Activated CD4-positive, alpha-beta T cell treated with anti-CD3 and anti-CD28 coated beads for 1 hour (primary cell): Measurements from ENCODE around the gene GBE1.

ENCODE experiments used
- DNase-seq: peaks from one replicate; pipeline ENCODE4 v3.0.0-alpha.2; 2020

Gene GBE1

DNA sequence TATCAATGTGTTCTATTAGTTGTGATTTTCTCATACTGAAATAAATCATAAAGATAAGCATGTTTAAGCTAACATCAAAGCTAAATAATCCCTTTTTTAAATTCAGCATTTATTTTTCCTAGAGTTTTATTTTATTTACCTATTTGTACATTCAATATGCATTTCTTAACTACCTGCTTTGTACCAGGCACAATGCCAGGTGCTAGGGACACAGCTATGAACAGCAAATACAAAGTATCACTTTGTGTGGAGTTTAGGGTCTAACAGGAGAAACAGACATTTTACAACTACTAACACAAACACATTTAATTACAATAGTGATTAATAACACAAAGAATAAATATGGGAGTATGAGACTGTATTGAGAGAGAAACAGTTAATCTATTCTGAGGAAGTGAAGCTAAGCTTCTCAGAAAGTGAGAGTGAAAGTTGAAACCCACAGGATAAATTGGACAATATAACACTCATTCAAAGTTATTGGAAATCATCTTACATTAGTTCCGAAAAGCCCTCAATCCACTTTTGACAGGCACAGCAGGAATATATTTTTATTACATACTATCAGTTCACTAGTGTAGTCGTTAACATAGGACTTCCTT is 159.6 kb downstream of the GBE1 start:
- no peak for DNase-seq

DNA sequence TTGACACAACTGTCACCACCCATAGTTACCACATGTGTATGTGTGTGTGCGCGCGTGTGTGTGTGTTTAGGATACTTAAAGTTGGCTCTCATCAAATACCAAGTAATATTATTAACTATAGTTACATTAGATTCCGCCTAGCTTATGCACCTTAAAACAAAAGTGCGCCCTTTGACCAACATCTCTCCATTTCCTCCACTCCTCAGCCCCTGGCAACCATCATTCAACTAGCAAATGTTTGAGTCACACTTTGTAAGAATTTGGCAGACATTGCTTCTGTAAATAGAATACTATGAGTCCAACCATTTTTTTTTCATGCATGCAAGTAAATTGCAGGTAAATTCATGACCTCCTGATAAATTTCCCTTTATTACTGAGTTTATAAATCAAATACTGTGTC is 169.3 kb downstream of the GBE1 start:
- no peak for DNase-seq

DNA sequence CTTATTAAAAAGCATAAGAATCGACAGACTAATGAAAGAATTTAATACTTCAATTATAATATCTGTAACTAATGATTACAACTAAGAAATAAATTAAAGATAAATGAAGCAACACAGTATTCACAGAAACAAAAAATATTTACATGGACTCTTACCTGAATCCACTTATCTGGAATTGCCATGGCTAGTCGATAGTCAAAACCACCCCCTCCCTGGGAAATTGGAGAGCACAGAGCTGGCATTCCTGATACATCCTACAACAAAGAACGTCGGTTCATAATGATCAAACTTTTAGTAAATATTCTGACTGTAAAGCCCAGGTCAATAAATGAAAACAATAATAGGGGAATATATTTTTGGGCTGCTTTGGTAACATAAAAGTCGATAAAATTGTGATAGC is 175.5 kb downstream of the GBE1 start:
- DNase-seq, result no peak

DNA sequence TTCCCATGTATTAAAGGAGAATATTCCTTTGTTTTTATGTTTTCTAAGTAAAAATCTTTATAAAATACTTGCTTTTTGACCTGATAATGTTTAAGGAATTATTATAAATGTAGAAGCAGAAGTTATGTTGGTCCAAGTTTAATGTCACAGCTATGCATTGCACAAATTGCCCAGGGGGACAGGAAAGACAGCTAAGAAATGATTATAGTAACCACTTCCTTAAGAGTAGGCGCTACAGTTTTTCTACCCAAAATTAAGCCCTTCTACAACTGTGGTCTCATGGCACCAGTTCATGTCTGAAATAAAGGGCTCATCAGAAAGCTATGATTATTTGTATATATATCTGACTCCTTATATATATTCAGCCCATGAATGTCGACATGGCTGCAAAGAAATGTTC is 176.4 kb downstream of the GBE1 start:
- no peak for DNase-seq

DNA sequence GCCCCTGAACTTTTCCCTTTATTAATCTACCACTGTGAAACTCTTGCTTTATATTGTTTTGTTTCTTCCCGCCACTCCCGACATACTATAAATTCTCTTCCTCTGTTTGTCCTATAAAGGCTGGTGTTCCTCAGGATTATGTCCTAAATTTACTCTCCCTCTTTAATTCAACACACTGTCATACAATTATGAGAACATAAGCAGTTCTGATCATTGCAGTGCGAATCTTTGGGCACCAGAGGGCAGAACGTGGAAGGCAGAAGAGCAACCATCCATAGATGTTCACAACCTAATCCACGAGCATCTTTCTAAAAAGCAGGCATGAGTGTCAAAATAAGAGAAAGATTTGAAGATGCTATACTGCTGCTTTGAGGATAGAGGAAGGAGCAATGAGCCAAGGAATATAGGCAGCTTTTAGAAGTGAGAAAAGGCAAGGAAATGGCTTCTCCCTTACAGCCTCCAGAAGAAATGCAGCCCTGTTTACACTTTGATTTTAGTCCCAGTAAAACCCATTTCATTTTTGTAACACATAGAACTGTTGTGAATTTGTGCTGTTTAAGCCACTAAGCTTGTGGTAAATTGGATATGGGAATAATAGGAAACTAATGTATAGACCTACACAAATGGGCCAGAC is 179.4 kb downstream of the GBE1 start:
- no peak for DNase-seq

DNA sequence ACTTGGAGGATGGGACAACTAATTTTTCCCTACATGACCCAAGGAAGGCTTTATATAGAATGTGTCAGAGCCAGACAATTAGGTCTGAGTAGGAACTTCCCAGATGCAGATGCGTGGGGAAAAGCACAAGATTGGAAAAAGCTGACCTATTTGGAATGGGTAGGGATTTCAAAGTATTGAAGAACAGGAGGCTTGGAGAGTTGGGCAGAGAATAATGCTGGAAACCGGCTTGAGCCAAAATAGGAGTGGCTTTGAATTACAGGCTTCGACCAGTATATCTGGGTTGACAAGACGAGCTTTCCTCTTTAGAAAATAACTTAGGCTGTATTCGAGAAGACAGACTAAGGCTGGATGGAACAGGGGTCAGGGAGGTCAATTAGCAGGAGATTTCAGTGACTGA is 181.1 kb downstream of the GBE1 start:
- no peak for DNase-seq

DNA sequence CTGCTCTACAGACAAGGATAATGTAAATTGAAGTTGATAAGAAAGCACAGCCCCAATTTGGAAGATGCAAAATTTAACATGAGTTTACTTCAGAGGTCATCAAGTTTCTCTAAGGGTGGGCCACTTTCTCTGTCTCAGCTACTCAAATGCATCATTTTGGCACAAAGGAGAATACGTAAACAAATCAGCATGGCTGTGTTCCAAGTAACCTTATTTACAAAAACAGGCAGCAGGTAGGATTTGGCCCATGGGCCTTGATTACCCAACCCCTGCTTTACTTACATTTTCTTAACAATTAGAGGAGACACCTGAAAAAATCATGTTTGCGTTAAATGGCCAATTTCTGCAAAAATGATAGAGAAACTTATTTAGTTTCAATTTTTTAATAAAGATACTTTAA is 181.7 kb downstream of the GBE1 start:
- DNase-seq, result no peak

DNA sequence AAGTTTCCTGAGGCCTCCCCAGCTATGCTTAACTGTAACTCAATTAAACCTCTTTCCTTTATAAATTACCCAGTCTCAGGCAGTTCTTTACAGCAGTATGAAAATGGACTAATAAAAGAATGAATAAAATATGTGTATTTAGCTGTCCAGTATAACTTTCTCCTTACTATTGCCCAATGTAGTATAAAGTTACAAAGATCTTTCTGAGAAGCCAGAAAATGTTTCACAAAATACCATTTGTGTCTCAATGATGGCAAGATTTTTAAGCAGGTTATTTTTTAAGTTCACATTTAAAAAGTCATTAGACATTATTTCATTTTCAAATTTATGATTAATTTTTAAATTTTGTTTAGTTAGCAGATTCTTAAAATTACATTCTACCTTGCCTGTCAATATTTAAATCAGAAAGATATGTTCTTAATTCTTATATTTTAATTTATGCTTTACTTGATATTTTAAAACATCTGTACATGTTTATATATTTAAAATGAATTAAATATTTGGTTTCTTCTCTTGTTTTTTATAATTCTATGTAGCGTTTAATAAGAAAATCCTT is 189.2 kb downstream of the GBE1 start:
- DNase-seq, result no peak

DNA sequence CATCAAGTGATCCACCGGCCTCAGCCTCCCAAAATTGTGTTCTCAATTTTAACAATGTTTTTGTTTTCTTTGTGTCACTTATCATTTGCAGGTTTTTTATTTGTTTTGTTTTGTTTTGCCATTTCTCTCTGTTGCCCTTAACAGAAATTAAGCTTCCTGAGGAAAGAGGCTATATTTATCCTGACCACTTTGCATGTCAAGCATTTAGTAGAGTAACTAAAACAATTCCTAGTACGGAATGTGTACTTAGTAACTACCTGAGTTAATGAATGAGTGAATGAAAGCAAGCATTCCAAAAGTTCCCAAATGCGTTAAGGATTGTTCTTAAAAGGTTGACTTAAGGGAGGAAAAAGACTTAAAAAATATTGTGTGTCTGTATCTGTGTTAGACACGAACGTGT is 193.1 kb downstream of the GBE1 start:
- no peak for DNase-seq

DNA sequence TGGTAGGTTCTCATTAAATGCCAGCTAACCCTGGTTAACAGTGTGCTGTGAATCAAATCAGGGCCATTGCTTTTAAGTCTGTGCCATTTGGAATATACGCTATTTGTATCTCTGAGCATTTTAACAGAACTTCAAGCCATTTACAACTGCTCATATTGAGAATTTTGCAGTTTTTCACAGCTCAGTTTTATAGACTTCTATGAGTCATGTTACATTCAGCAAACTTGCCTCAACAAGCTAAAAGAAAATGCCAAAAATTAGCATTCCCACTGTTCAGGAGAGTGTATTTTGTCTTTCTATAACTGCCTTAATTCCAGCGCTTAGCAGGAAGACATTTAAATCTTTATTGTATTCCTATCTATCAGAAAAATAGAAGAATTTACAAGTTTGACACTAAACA is 196.4 kb downstream of the GBE1 start:
- no peak for DNase-seq

DNA sequence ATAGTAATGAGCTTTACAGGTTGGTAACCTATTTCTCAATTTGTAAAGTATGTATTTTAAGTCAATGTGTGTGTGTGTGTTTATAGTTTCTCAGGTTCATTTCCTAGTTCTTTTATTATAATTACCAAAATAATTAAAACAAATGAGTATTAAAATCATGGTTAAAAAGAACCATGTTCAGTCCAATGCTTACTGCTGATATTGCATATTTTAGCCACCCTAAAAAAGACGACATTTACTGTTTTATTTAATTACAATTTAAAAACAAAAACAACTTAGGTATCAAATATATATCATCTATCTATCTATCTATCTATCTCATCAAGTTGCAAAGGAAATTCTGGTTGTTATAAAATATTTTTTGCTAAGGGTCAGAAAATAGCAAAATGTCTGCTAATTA is 203.3 kb downstream of the GBE1 start:
- no peak for DNase-seq

DNA sequence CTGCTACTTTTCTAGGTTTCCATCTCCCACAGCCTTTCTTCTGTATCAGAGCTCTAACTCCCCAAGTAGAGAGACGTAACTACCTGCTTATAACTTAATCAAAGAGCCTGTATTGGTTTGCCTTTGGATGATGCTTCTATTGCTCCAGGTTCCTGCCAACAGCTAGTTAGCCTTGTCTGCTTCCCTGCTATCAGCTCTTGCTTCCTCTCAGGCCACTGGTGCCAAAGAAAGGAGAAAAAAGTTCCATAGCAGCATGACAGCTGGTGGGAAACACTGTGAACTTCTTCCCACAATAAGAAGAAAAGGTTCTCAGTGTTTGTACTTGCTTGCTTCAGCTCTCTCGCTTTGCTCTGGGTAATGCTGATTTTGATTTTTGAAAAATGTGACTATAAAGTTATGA is 206.6 kb downstream of the GBE1 start:
- DNase-seq, result no peak

DNA sequence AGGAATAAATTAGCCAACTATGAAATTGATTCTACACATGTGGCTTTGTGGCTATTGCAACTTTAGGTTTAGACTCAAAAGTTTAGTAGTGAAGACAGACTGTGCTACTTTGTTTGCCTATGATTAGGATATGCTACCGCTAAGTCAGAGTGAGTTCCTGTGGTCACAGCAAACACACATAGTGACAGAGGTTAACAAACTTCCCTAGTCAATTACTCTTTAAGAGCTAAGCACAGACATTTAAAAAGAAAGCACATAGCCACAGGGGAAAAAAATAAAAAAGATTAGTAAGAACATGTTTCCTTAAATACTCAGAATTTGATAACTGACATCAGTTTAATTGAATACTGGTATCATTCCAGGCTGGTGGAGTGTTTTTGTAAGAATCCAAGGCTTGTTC is 207.1 kb downstream of the GBE1 start:
- no peak for DNase-seq

DNA sequence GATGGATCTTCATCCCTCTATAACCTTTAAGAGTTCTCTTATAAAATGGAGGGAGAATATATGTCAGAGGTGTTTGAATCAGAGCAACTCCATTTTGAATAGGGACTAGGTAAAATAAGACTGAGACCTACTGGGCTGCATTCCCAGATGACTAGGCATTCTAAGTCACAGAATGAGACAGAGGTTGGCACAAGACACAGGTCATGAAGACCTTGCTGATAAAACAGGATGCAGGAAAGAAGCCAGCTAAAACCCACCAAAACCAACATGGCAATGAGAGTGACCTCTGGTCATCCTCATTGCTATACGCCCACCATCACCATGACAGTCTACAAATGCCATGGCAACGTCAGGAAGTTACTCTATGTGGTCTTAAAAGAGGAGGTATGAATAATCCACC is 211.0 kb downstream of the GBE1 start:
- no peak for DNase-seq

DNA sequence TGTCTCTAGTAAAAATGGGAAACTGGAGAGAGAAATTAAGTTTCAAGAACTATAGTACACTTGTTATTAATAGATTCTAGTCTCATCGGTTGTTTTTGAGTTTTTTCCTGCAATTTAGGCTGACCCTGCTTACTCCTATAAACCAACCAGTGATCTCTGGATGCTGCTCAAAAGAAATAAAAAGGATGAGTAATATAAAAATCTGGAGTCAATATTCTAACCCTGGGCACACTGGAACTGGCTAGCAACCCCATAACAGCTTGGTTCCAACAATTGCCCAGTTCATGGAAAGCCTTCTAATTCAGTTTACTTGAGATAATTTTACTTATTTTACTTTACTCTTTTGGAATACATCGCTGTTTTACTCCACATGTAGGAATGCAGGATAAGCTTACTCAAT is 211.6 kb downstream of the GBE1 start:
- DNase-seq, result no peak

DNA sequence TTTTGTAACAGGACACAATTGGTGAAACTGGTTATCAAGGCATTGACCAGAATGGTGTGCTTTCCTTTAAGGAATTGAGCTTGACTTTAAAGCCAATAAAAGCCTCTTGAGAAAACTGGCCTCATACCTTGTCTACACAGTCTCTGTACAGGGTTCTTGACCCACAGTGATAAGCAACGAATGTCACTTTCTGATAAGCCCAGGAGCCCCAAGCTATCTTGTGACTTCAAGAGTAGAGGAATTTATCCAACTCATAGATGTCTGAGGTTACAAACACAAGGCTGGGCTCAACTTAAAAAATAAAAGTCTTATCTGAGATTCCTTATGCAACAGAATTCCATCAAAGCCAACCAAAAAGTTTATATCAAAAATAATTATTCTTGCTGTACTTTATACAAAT is 212.1 kb downstream of the GBE1 start:
- DNase-seq, result no peak

DNA sequence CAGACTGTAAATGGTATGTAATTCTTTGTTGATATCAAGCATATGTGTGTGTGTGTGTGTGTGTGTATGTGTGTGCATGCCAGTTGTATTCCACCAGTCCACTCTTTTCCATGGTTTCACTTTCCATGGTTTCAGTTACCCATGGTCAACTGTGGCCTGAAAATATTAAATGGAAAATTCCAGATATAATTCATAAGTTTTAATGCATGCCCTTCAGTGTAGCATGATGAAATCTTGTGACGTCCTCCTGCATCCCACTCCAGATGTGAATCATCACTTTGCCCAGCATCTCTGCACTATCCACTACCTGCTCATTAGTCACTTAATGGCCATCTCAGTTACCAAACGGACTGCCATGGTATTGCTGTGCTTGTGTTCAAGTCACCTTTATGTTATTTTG is 215.9 kb downstream of the GBE1 start:
- DNase-seq, result no peak

DNA sequence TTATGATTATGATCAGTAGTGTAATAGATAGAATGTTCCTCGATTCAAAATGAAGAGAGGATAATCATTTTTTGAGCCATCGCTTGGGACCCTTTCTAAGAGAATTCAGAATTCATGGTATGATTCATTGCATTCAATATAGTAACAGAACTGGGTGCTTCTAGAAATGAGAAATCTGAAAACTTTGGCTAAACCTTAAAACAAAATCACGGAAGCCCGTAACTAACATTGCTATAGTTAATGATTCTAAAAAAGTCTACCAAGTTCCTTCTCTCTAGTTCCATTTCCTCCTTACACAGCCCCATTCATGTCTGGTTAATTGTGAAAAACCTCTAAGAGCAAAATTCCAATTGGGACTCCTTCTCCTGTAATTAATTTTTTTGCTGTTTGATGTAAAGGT is 217.1 kb downstream of the GBE1 start:
- no peak for DNase-seq

DNA sequence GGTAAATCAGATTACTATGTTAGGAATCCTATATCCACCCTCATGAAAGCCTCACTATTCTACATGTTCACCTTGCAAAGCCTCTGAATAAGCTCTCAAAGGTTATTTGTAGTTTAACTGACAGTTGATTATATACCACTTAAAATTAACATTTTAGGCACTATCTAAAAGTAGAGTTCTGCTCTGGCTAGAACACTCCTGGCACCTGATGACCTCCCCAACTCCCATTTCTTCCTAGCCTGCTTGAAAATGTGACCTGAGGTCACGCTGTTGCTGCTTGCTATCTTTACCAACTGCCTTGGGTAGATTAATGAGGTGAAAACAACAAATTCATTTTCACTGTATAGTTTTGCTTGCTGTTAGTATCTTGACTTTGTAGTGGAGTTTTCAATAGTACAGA is 220.7 kb downstream of the GBE1 start:
- DNase-seq, result no peak

DNA sequence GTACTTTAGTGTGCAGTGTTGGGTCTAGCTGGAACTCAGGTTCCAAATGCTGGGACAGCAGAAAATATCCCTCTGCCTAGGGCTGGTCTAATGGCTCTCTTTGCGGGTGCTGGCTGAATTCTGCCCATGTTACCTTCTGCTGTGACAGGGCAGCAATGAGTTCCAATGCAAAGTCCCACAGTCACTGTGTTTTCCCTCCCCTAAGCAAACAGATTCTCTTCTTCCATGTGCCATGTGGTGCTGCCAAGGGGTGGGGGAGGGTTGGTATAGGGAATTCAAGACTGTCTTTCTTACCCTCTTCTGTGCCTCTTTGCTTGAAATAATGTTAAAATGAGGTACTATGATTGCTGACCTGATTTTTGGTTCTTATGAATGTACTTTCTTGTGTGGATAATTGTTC is 229.6 kb downstream of the GBE1 start:
- DNase-seq, result no peak

DNA sequence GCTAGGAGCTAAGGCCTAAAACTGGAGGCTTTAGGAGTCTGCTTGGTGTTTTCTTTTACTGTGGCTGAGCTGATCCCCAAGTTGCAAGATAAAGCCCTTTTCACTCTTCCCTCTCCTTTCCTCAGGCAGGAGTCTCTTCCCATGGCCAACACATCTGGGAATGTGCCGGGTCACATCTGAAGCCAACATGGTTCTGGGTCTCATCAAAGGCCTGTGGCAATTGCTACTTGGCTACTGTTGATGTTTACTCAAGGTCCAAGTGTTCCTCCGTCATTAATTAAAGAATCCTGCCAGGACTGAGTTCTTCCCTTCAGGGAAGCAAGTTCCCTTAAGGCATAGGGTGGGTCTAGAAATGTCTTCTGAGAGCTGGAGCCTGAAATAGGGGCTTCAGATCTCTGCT is 230.2 kb downstream of the GBE1 start:
- DNase-seq, result no peak

DNA sequence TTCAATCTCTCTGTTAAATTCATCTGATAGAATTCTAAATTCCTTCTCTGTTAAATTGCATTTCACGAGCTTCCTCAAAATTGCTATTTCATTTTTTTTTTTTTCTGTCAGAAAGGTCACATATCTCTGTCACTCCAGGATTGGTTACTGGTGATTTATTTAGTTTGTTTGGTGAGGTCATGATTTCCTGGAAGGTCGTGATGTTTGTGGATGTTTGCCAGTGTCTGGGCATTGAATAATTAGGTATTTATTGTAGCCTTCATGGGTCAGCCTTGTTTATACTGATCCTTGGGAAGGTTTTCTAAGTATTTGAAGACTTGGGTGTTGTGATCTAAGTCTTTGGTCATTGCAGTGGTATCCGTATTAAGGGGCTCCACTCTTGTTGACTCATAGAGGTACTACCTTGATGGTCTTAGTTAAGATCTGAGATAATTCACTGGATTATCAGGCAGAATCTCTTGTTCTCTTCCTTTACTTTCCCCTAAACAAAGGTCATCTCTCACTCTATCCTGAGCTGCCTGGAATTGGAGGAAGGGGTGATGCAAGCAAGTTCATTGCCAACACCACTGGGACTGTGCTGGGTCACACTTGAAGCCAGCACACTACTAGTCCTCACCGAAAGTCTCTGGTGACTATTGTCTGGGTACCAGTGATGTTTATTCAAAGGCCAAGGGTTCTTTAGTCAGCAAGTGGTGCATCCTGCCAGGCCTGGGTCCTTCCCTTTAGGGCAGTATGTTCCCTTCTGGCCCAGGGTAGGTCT is 231.1 kb downstream of the GBE1 start:
- DNase-seq, result no peak

DNA sequence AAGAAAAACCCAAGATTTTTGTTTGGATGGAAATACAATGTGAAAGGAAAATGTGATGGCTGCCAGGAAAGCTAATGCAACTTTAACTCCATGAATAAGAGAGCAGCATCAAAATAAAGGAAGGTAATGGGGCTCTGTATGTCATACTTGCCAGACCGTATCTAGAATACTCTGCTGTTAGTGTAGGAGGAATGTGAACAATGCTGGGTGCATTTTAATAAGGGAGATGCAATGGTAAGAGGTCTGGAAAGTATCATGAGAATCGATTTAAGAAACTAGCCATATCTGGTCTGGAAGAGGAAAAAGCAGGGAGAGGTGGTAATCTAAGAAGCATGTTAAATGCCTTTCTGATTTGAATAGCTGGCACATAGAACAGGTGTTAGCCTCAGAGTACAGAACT is 239.6 kb downstream of the GBE1 start:
- DNase-seq, result no peak

DNA sequence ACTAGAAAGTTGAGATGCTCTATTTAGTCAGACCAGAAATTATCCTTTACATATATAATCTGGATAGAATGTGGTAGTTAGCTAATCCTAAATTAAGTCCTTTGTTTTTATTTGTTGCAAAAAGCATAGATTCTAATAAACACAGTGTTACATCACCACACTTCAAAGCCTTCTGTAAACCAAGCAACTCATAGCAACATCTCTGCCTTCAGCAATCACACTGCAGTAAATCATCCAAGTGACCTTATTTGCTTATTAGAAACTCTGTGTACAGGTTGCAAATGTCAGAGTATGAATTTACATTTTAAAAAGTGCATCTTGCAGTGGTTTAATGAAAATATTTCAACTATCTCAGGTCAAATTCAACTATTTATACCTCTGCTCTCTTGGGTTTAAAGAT is 242.5 kb downstream of the GBE1 start:
- DNase-seq, result no peak
